Measurements from ENCODE around the gene GOSR2.

The GOSR2 gene

DNA sequence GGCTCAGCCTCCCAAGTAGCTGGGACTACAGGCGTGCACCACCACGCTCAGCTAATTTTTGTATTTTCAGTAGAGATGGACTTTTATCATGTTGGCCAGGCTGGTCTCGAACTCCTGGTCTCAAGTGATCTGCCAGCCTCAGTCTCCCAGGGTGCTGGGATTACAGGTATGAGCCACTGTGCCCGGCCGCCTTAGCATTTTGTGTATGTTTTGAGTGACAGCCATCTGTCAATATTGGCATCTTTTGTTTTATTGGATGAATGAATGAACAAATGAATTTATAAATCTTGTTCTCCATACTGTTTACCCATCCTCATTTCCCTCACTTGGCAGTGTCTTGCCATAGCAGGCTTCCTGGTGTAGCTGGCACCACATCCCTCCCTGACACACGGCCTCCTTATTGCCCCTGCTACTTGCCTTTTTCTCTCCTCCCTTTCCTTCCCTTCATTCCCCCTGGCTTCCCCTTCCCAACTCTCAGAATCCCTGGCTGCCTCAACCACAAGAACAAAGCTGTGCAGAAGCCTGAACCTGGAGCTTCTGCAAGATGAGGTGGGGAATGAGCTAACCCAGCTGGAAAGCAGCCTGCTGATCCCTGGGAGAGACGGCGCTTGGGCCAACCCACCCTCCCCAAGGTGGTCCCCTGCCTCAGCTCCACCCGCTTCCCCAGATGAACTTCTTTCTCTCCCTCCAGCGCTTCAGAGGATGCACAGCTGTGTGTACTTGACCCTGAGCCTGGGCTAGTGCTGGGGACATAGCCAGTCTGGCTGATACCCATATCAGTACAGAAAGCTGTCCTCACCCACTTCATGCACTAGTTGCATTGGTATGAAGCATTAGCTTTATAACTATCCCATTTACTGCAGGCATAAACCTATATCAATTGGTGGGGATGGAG, 37.3 kb upstream of the GOSR2 start:
- Mint-ChIP-seq H3K27me3 (peaks cover 21 to 53% of the 10 kb centered on the region in 2 donors), H3K4me3 (no peak overlapping the region), H3K4me1 (ENCODE audit: low read depth in 2 of 2) (no peaks in the 10 kb centered on the region), H3K9me3 (no peaks in the 10 kb centered on the region), H3K27ac (no peak overlapping the region), H3K36me3 (ENCODE audit: insufficient read depth) (no peaks in the 10 kb centered on the region)
- ATAC-seq (replicated peaks) (no peak), DNase-seq (no peak)

DNA sequence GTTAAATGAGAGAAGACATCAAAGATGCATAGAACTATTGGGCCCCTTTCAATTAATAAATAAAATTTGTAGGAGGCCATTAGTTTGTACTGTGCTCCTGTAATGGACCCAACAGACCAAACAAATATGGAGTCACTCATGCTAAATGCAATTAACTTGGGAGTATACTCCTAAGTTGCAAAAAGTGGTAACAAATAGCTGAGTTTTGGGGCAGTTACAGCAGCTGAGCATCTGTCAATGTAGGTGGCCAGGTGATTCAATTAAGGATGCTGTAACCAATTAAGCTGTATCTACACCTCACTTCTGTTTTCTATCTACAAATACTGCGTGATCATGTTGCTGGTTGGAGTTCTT, 36.7 kb upstream of the GOSR2 start:
- no peaks in the 10 kb centered on the region for H3K4me1 Mint-ChIP-seq (ENCODE audit: low read depth in 2 of 2)
- no peak for ATAC-seq (replicated peaks)

DNA sequence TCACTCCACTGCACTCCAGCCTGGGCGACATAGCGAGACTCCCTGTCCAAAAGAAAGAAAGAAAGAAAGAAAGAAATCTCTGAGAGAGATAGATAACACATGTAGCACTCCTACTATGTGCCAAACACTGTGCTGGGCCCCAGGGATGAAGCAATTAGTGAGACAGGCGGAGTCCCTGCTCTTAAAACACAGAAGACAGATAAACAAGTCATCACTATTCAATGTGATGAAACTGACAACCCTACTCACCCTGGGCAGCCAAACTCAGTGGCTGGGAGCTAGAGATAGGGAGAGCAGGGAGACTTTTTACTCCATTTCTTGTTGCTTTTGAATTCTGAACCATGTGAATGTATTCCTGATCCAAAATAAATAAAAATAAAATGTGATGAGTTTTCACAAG, 35.2 kb upstream of the GOSR2 start:
- H3K4me3 Mint-ChIP-seq = no peak overlapping the region
- H3K4me1 Mint-ChIP-seq (ENCODE audit: low read depth in 2 of 2) = no peaks in the 10 kb centered on the region
- no peak overlapping the region for H3K27ac Mint-ChIP-seq
- no peaks in the 10 kb centered on the region for H3K9me3 Mint-ChIP-seq
- no peak for ATAC-seq (replicated peaks)
- no peaks in the 10 kb centered on the region for H3K36me3 Mint-ChIP-seq (ENCODE audit: insufficient read depth)
- no peak for DNase-seq
- H3K27me3 Mint-ChIP-seq = peaks cover 32 to 74% of the 10 kb centered on the region in 2 donors

More for the DNA sequence above, 36.7 kb upstream of the GOSR2 start:
- Mint-ChIP-seq H3K27me3 (peaks cover 24 to 59% of the 10 kb centered on the region in 2 donors), H3K4me3 (no peak overlapping the region), H3K36me3 (ENCODE audit: insufficient read depth) (no peaks in the 10 kb centered on the region), H3K27ac (no peak overlapping the region), H3K9me3 (no peaks in the 10 kb centered on the region)
- no peak for DNase-seq

DNA sequence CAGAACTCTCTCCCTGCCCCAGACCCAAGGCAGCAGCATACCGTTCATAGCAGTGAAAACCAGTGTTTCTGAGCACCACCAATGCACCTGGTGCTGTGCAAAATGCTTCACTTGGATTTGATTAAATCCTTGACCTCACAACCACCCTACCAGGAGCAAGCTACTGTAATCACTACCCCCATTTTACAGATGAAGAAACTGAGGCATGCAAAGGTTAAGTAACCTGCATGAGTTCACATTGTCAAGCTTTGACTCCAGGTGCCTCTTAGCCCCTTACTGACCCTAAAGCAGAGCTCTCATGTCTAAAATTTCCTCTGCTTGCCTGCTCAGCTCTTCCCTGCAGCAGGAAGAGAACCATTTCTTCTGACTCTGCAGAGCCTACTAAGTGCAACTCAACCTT, 34.2 kb upstream of the GOSR2 start:
- ATAC-seq (replicated peaks) (no peak), DNase-seq (no peak)
- Mint-ChIP-seq H3K36me3 (ENCODE audit: insufficient read depth) (no peaks in the 10 kb centered on the region), H3K27ac (no peak overlapping the region), H3K4me1 (ENCODE audit: low read depth in 2 of 2) (no peaks in the 10 kb centered on the region), H3K9me3 (no peaks in the 10 kb centered on the region), H3K4me3 (no peak overlapping the region), H3K27me3 (peaks cover 33 to 82% of the 10 kb centered on the region in 2 donors)

DNA sequence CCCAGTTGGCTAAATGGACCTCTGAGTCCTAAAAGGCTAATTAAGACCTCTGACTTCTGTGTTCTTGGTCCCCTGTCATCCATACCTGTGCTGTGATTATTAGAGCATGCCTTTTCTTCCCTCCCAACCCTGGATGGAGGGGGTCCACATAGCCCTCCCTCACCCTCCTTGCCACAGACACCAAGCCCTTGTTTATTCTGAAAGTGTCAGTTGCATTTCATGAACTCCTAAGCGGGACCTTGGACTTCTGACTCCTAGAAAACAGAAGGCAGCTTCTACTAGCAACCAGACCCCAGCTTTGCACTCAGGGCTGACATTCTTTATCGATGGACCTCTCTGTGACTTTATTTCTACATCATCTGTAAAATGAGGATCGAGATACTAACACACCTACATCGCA, 33.4 kb upstream of the GOSR2 start:
- Mint-ChIP-seq H3K4me3 (no peak overlapping the region), H3K27me3 (peaks cover 33 to 82% of the 10 kb centered on the region in 2 donors)

DNA sequence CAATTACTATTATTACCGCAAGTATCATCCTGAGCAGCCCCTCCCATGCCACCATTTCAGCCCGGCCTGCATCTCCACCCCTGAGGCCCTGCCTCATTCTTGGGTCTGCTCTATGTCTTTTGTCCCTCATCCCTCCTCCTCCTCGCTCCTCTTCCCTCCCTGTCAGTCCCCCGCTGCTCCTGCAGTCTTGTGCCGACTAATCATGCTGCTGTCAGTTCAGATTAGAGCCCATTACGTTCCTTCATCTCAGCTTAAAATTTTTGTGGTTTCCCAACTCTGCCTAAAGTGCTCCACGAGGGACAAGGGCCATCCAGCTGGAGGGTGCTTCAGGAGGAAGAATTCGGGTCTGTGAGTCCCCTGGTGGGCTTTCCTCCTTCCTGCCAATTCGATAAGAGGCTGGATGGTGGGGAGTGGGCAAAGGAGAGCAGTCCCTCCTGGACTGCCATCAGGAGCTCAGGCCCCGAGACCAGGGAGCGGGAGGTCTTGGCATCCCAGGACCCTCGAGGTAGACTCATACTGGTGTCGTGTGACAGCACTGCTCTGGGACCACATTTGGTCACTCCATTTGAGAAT, 32.9 kb upstream of the GOSR2 start:
- peaks cover 33 to 82% of the 10 kb centered on the region in 2 donors for H3K27me3 Mint-ChIP-seq
- no peak overlapping the region for H3K4me3 Mint-ChIP-seq
- no peak for DNase-seq
- H3K27ac Mint-ChIP-seq = no peak overlapping the region
- ATAC-seq (replicated peaks) = no peak
- no peaks in the 10 kb centered on the region for H3K9me3 Mint-ChIP-seq
- H3K4me1 Mint-ChIP-seq (ENCODE audit: low read depth in 2 of 2) = no peaks in the 10 kb centered on the region
- no peaks in the 10 kb centered on the region for H3K36me3 Mint-ChIP-seq (ENCODE audit: insufficient read depth)

More for the DNA sequence above, 33.4 kb upstream of the GOSR2 start:
- DNase-seq (no peak), ATAC-seq (replicated peaks) (no peak)
- no peaks in the 10 kb centered on the region for H3K36me3 Mint-ChIP-seq (ENCODE audit: insufficient read depth)
- no peaks in the 10 kb centered on the region for H3K4me1 Mint-ChIP-seq (ENCODE audit: low read depth in 2 of 2)
- no peak overlapping the region for H3K27ac Mint-ChIP-seq
- H3K9me3 Mint-ChIP-seq = no peaks in the 10 kb centered on the region

DNA sequence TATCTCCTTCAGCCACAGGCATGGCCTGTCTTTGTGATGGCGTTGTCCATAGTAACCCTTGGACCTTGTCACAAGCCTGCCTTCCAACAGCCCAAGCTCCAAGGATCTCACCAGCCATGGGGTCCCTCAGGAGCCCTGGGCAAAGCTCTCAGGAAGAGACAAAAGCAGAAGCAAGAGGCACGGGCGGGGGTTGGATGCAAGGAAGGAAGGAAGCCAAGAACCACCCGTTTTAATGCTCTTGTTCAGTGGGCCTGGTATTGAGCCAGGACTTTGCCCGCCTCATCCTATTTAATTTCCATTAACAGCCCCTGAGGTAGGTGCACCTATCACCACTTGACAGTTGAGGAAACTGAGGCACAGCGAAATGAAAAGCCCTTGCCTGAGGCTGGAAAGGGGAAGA, 32.3 kb upstream of the GOSR2 start:
- no peak overlapping the region for H3K27ac Mint-ChIP-seq
- peaks cover 29 to 82% of the 10 kb centered on the region in 2 donors for H3K27me3 Mint-ChIP-seq
- no peaks in the 10 kb centered on the region for H3K4me1 Mint-ChIP-seq (ENCODE audit: low read depth in 2 of 2)
- no peaks in the 10 kb centered on the region for H3K36me3 Mint-ChIP-seq (ENCODE audit: insufficient read depth)
- ATAC-seq (replicated peaks) (no peak), DNase-seq (no peak)
- H3K9me3 Mint-ChIP-seq = no peaks in the 10 kb centered on the region
- H3K4me3 Mint-ChIP-seq = no peak overlapping the region

DNA sequence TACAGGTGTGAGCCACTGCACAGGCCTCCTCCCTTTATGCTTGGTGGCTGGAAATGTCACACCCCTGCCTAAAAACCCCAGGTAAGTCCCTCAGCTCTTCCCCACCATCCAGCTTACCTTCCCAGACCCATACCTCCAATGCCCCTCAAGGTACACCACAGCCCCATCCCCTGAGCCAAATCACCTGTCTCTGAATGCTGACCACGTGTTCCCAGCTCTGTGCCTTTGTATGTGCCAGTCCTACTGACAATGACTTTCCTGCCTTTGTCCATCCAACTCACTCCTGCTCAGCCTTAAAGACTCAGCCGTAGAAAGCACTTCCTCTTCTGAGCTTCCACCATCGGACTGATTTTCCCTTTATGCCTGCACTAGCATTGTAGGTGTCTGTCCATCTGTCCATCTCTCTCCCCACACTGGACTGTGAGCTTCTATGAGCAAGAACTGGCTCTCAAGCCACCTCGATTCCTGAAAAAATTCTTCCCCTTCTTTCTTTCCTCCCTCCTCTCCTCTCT, 30.7 kb upstream of the GOSR2 start:
- ATAC-seq (replicated peaks) = no peak
- H3K27me3 Mint-ChIP-seq = peaks cover 22 to 80% of the 10 kb centered on the region in 2 donors
- H3K27ac Mint-ChIP-seq = no peak overlapping the region

DNA sequence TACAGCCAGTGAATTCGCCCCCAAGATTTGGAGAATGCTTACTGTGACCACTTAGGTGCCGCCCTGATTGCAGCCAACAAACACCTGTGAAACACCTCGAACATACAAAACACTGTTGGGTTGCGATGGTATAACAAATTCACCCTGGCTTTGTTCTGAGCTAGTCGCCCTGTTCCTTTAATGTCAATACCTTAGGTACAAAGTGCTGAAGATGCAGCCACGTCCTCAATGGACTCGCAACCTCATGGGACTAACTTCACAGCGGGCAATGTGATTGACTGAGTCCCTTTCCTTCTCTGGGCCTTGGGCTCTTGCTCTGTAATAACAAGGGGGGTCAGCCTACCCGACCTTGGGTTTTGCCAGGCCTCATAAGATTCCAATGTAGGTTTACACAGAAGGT, 28.9 kb upstream of the GOSR2 start:
- DNase-seq = no peak
- H3K4me3 Mint-ChIP-seq = no peak overlapping the region
- no peak overlapping the region for H3K27ac Mint-ChIP-seq
- ATAC-seq (replicated peaks) = no peak
- no peaks in the 10 kb centered on the region for H3K4me1 Mint-ChIP-seq (ENCODE audit: low read depth in 2 of 2)
- H3K9me3 Mint-ChIP-seq = no peaks in the 10 kb centered on the region
- H3K36me3 Mint-ChIP-seq (ENCODE audit: insufficient read depth) = no peaks in the 10 kb centered on the region
- H3K27me3 Mint-ChIP-seq = peaks cover 22 to 69% of the 10 kb centered on the region in 2 donors

More for the DNA sequence above, 30.7 kb upstream of the GOSR2 start:
- no peak for DNase-seq
- no peaks in the 10 kb centered on the region for H3K36me3 Mint-ChIP-seq (ENCODE audit: insufficient read depth)
- no peaks in the 10 kb centered on the region for H3K9me3 Mint-ChIP-seq
- no peaks in the 10 kb centered on the region for H3K4me1 Mint-ChIP-seq (ENCODE audit: low read depth in 2 of 2)
- H3K4me3 Mint-ChIP-seq = no peak overlapping the region

DNA sequence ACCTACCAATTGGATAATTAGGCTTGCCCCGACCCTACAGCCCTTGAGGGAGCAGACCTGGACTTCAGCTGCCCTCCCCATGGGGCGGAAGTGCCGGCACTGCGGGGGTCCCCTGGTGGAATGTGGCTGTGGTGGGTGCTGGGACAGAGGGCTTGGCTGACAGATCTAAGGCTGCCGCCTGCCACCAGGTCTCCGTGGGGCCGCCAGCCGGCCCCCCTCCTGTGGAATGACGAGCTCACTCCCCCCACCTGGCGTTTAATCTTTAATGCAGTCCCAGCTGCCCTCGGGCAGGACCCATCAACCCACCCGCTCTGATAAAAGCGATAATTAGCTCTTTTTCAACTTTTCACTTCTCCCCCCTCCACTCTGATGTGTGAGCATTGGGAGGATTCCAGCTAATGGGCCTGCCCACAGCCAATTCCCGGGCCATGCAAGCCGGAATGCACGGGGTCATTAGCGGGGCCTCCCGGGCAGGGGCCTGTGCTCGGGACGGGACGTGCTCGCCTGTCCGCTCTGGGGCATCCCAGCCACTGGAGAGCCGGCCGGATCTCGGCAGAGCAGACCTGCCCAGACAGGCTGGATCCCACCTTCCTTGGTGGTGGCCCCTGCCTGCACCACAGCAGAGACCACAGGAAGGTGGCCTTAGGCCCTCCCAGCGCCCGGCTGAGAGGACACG, 28.3 kb upstream of the GOSR2 start:
- no peaks in the 10 kb centered on the region for H3K9me3 Mint-ChIP-seq
- H3K4me1 Mint-ChIP-seq (ENCODE audit: low read depth in 2 of 2) = no peaks in the 10 kb centered on the region
- H3K27me3 Mint-ChIP-seq = peaks cover 22 to 67% of the 10 kb centered on the region in 2 donors
- no peak overlapping the region for H3K27ac Mint-ChIP-seq
- no peak for DNase-seq
- no peak overlapping the region for H3K4me3 Mint-ChIP-seq
- H3K36me3 Mint-ChIP-seq (ENCODE audit: insufficient read depth) = no peaks in the 10 kb centered on the region
- ATAC-seq (replicated peaks) = no peak

DNA sequence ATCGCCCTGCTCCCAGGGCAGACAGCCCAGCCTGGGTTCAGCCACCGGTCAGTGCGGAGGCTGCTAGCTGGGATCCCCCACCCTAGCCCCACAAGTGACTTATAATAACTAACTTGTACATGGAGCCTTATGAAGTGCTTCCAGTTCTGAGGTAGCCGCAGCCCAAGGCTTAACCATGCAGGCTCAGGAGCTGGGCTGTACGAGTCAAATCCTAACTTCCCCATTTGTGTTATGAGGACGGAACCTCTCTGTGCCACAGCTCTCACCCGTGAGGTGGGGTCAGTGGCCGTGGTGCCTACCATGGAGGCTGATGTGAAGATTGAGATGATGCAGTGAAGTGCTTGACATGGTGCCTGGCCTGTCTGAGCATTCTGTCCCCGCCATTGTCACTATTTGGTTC, 27.8 kb upstream of the GOSR2 start:
- no peak overlapping the region for H3K27ac Mint-ChIP-seq
- H3K4me1 Mint-ChIP-seq (ENCODE audit: low read depth in 2 of 2) = no peaks in the 10 kb centered on the region
- H3K27me3 Mint-ChIP-seq = peaks cover 17 to 64% of the 10 kb centered on the region in 2 donors
- H3K36me3 Mint-ChIP-seq (ENCODE audit: insufficient read depth) = no peaks in the 10 kb centered on the region
- ATAC-seq (replicated peaks) = no peak
- DNase-seq = no peak
- H3K9me3 Mint-ChIP-seq = no peaks in the 10 kb centered on the region
- no peak overlapping the region for H3K4me3 Mint-ChIP-seq

DNA sequence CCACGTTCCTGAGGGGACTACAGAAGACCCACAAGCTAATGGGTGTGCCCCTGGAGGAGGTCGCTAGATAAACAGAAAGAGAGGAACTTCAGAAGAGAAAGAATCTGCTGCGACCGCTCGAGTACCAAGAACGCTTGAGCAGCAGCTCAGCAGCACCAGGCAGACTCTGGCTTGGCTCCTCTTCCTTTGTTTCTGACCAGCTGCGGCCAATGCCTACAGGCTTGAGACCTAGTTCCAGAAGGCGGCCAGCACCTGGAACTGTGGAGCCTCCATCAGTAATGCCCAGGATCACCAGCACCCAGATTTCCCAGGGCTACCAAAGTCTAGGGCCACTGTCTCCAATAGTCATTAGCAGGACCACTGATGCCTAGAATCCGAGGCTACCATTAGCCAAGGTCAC, 26.0 kb upstream of the GOSR2 start:
- Mint-ChIP-seq H3K27me3 (peaks cover 14 to 64% of the 10 kb centered on the region in 2 donors), H3K4me1 (ENCODE audit: low read depth in 2 of 2) (no peaks in the 10 kb centered on the region), H3K4me3 (no peak overlapping the region), H3K9me3 (no peaks in the 10 kb centered on the region), H3K27ac (no peak overlapping the region), H3K36me3 (ENCODE audit: insufficient read depth) (no peaks in the 10 kb centered on the region)
- no peak for DNase-seq
- no peak for ATAC-seq (replicated peaks)

DNA sequence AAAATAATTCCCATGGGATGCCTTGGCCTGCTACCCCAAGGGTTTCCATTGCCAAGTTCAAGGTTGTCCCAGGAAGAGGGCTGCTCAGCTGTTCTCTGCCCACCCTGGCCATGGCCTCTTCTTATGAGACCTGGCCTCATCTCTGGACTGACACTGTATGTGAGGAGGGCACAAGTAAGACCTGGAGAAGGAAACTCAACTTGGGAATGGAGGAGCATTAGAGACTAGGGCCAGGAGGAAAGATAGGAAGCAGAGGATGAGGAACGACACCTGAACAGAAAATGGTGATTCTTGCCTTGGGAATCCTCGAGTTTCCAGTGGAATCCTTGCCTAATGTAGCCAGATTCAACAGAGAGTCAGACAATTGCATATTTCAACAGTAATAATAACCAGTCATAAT, 24.6 kb upstream of the GOSR2 start:
- Mint-ChIP-seq H3K4me1 (ENCODE audit: low read depth in 2 of 2) (no peaks in the 10 kb centered on the region), H3K27me3 (peaks cover 14 to 59% of the 10 kb centered on the region in 2 donors)

More for the DNA sequence above, 24.6 kb upstream of the GOSR2 start:
- no peak for ATAC-seq (replicated peaks)
- no peak for DNase-seq
- Mint-ChIP-seq H3K4me3 (no peak overlapping the region), H3K9me3 (no peaks in the 10 kb centered on the region), H3K27ac (no peak overlapping the region), H3K36me3 (ENCODE audit: insufficient read depth) (no peaks in the 10 kb centered on the region)
